CD4-positive, alpha-beta T cell (primary cell): ENCODE data around the gene TRAF3. TPM values are rescaled to one million over a fixed set of nuclear protein-coding genes. Genes with fewer than 3 reads are reported as not detected.

ENCODE experiments used
- ATAC-seq: fragments of 200-7000 bp; cut with Tn5 transposase; one replicate; pipeline ENCODE4 v1.10.0; 2022; ENCODE audit warnings: mild to moderate bottlenecking; ENCODE audit not compliant: poor library complexity
- CTCF ChIA-PET: fragments of 350-600 bp; sonication (Branson Sonifier 250); formaldehyde crosslinking; loops from one replicate; lab custom pipeline; 2021; ENCODE audit warnings: antibody characterized with exemption, inconsistent platforms; lab: Charles Lee
- POLR2A ChIA-PET: fragments of 350-600 bp; sonication (Branson Sonifier 250); formaldehyde crosslinking; loops from one replicate; lab custom pipeline; 2021; ENCODE audit warnings: antibody characterized with exemption, inconsistent platforms; lab: Charles Lee
- DNase-seq, 14 experiments: peaks; one replicate each; pipeline ENCODE4 v3.0.0-alpha.2; 2013 to 2020; ENCODE audit warnings: mixed read lengths in 2 of 14
- H3K27ac ChIP-seq, 2 donors: one replicate each; pipeline versions ENCODE4 v1.5.1 to v1.7.0; 2013; ENCODE audit warnings: low read length in 2 of 2, low read depth in 1 of 2, mild to moderate bottlenecking in 1 of 2
- H3K27me3 ChIP-seq, 2 experiments: 1 replicate in 1 of 2; 2 replicates in 1 of 2; pipeline versions ENCODE4 v1.6.1 to v1.7.0; 2013; ENCODE audit warnings: low read length in 2 of 2, control low read depth in 1 of 2, mild to moderate bottlenecking in 1 of 2, moderate library complexity in 1 of 2; ENCODE audit not compliant: insufficient read depth in 2 of 2, control insufficient read depth in 1 of 2
- H3K36me3 ChIP-seq: one replicate; pipeline ENCODE4 v1.6.1; 2013; ENCODE audit warnings: low read length, control low read depth; ENCODE audit not compliant: insufficient read depth
- H3K4me1 ChIP-seq: one replicate; pipeline ENCODE4 v1.6.1; 2013; ENCODE audit warnings: low read length, control low read depth; ENCODE audit not compliant: insufficient read depth
- H3K4me3 ChIP-seq: one replicate; pipeline ENCODE4 v1.5.1; 2013; ENCODE audit warnings: mild to moderate bottlenecking, low read length, moderate library complexity
- H3K9me3 ChIP-seq, 2 experiments: 1 replicate in 1 of 2; 2 replicates in 1 of 2; pipeline versions ENCODE4 v1.6.1 to v1.7.0; 2013; ENCODE audit warnings: low read length in 2 of 2, mild to moderate bottlenecking in 2 of 2, control low read depth in 1 of 2, moderate library complexity in 1 of 2; ENCODE audit not compliant: control insufficient read depth in 1 of 2, insufficient read depth in 1 of 2
- H3K27ac Mint-ChIP-seq: one replicate; pipeline ENCODE4 v1.8.0; 2020; ENCODE audit warnings: mixed read lengths
- H3K27me3 Mint-ChIP-seq: one replicate; pipeline ENCODE4 v1.8.0; 2021; ENCODE audit warnings: mixed read lengths
- H3K36me3 Mint-ChIP-seq: one replicate; pipeline ENCODE4 v1.8.0; 2021; ENCODE audit warnings: low read depth, mixed read lengths
- H3K4me1 Mint-ChIP-seq: one replicate; pipeline ENCODE4 v1.8.0; 2021; ENCODE audit warnings: low read depth, mixed read lengths
- H3K4me3 Mint-ChIP-seq: one replicate; pipeline ENCODE4 v1.8.0; 2020; ENCODE audit warnings: mild to moderate bottlenecking, mixed read lengths
- H3K9me3 Mint-ChIP-seq: one replicate; pipeline ENCODE4 v1.8.0; 2020; ENCODE audit warnings: mixed read lengths
- CTCF ChIP-seq: fragments of 200-600 bp; IDR thresholded peaks from one replicate; pipeline ENCODE4 v1.8.0; 2022; ENCODE audit warnings: antibody characterized with exemption, mild to moderate bottlenecking
- intact Hi-C, 2 experiments: fragments of 100-400 bp; cut with DNase I in 1 of 2; cut with micrococcal nuclease in 1 of 2; formaldehyde crosslinking; loops; one replicate each; pipeline versions ENCODE4 v1.15.1 to v1.9.0; 2023 to 2025; cut with DNase I, micrococcal nuclease
- total RNA-seq, 174 experiments: library from RNA in 2 of 174; stranded (reverse) in 2 of 174; gene quantifications; one replicate each; pipeline ENCODE4 v1.2.3 and lab custom pipeline; 2021 to 2026

Gene TRAF3
- total RNA-seq, 2 experiments from 2014 or later: 27.1 to 32.4 TPM

DNA sequence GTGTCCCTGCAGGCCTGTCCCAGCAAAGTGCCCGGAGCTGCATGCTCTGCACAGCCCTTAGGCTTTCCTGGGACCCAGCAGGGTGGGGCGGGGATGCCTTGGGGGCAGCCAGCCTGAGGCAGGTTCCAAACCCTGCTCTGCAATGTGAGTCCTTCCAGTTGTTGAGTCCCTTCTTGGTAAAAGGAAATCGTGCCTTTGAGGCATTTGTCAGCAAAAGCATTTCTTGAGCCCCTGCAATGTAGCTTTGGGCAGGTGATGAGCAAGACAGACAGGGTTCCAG, 38.1 kb upstream of the TRAF3 start:
- no peaks in the 10 kb centered on the region for H3K27me3 Mint-ChIP-seq
- ATAC-seq (no peak), DNase-seq (no peak)
- no peak overlapping the region for H3K27ac Mint-ChIP-seq
- peaks cover 7% of the 10 kb centered on the region for H3K36me3 Mint-ChIP-seq
- no peak for TF ChIP-seq CTCF
- no peaks in the 10 kb centered on the region for H3K9me3 Mint-ChIP-seq
- peaks cover 6 to 43% of the 10 kb centered on the region in 2 experiments for H3K9me3 ChIP-seq
- H3K27ac ChIP-seq: no peak overlapping the region
- POLR2A ChIA-PET: no interaction called here
- H3K4me1 ChIP-seq: no peaks in the 10 kb centered on the region
- no peaks in the 10 kb centered on the region for H3K4me1 Mint-ChIP-seq
- H3K36me3 ChIP-seq: no peaks in the 10 kb centered on the region
- intact Hi-C loops: no loop called here
- CTCF ChIA-PET: no interaction called here
- no peak overlapping the region for H3K4me3 Mint-ChIP-seq
- H3K4me3 ChIP-seq: no peak overlapping the region
- H3K27me3 ChIP-seq: no peaks in the 10 kb centered on the region

DNA sequence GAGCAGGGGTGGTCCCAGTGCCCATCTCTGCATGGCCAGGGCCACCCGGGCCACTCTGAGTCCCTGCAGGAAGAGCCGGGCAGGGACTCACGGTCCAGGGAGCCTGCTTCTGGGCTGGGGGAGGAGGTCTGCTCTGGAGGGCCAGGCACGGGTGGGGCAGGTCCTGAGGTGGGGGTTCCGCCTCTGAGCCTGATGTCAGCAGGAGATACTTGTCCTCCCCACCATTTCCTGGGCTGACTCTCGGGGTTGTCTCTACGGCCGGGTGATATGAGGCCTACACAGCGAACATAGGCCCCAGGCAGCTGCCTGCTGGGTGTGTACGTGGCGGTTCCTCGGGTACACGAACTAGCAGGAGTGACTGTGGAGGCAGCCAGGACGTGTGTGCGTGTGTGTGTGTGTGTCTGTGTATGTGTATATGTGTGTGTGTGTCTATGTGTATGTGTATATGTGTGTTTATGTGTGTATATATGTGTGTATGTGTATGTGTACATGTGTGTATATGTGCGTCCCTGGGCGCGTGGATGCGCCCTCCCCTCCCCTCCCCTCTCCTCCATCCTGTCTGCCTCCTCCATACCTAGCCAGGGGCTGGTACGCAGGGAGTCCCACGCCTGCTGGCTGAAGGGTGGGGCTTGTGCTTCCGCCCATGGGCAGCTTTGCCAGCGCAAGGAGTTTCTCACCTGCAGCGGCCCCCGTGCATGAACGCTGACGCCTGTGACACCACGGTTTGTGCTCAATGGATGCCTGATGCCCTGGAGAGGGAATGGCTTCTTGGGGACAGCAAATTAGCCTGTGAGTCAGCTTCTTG, 30.4 kb upstream of the TRAF3 start:
- Mint-ChIP-seq H3K36me3 (no peaks in the 10 kb centered on the region), H3K27me3 (no peaks in the 10 kb centered on the region), H3K4me1 (no peaks in the 10 kb centered on the region), H3K4me3 (no peak overlapping the region), H3K9me3 (no peaks in the 10 kb centered on the region), H3K27ac (no peak overlapping the region)
- no peaks in the 10 kb centered on the region for H3K36me3 ChIP-seq
- H3K27ac ChIP-seq: no peak overlapping the region
- H3K4me3 ChIP-seq: no peak overlapping the region
- TF ChIP-seq CTCF: no peak
- DNase-seq (no peak), ATAC-seq (no peak)
- no peaks in the 10 kb centered on the region for H3K4me1 ChIP-seq
- intact Hi-C loops: no loop called here
- no peaks in the 10 kb centered on the region for H3K27me3 ChIP-seq
- ChIA-PET CTCF (no interaction called here), POLR2A (no interaction called here)
- peaks cover 3 to 18% of the 10 kb centered on the region in 2 experiments for H3K9me3 ChIP-seq

DNA sequence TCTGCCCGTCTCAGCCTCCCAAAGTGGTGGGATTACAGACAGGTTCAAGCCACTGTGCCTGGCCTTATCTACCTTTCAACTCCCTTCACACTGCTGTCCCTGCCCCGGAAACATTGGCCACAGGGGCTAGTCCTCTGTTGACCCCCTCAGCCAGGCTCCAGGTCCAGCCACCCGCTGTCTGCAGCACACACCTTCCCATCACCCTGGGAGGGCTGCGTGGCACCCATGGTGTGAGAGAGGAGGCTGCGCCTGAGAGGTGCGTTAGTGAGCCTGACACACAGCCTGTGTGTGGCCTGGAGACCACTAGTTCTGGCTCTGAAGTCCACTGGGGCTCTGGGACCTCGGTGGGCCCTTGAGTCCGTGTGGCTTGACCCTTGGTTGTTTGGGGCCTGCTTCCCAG, 28.4 kb upstream of the TRAF3 start:
- H3K9me3 Mint-ChIP-seq: no peaks in the 10 kb centered on the region
- intact Hi-C loops: no loop called here
- no peak overlapping the region for H3K4me3 Mint-ChIP-seq
- Histone ChIP-seq H3K27me3 (no peaks in the 10 kb centered on the region), H3K9me3 (peaks cover 0 to 5% of the 10 kb centered on the region in 2 experiments), H3K27ac (no peak overlapping the region), H3K4me3 (no peak overlapping the region), H3K4me1 (no peaks in the 10 kb centered on the region), H3K36me3 (no peaks in the 10 kb centered on the region)
- no peak overlapping the region for H3K27ac Mint-ChIP-seq
- ATAC-seq: no peak
- CTCF ChIA-PET: no interaction called here
- no peak for TF ChIP-seq CTCF
- no peaks in the 10 kb centered on the region for H3K36me3 Mint-ChIP-seq
- DNase-seq: no peak
- no peaks in the 10 kb centered on the region for H3K27me3 Mint-ChIP-seq
- no peaks in the 10 kb centered on the region for H3K4me1 Mint-ChIP-seq
- POLR2A ChIA-PET: no interaction called here
